ENCODE results near the gene CTSW.

Gene CTSW

GRCh38 chr11:65907878-65908277 lies 28.2 kb downstream of the CTSW start:
- no peak for DNase-seq (ENCODE audit: low read depth)
- no peak for TF ChIP-seq CTCF (conservative IDR thresholded peaks at IDR 0.05; ENCODE audit: control insufficient read depth, insufficient read depth, low read depth, low read length)
- H3K4me3 ChIP-seq (ENCODE audit: control insufficient read depth, low read depth, low read length) = no peak overlapping the region

GRCh38 chr11:65911682-65912568 lies 32.3 kb downstream of the CTSW start:
- H3K4me3 ChIP-seq (ENCODE audit: control insufficient read depth, low read depth, low read length) = no peak overlapping the region
- peak; percentile 38 for TF ChIP-seq CTCF (conservative IDR thresholded peaks at IDR 0.05; ENCODE audit: control insufficient read depth, insufficient read depth, low read depth, low read length)
- DNase-seq (ENCODE audit: low read depth) = peak; percentile 91

GRCh38 chr11:65912845-65913244 lies 33.2 kb downstream of the CTSW start:
- no peak overlapping the region for H3K4me3 ChIP-seq (ENCODE audit: control insufficient read depth, low read depth, low read length)
- no peak for TF ChIP-seq CTCF (conservative IDR thresholded peaks at IDR 0.05; ENCODE audit: control insufficient read depth, insufficient read depth, low read depth, low read length)

GRCh38 chr11:65915101-65915820 lies 35.6 kb downstream of the CTSW start:
- peak overlapping the region; percentile 17 for H3K4me3 ChIP-seq (ENCODE audit: control insufficient read depth, low read depth, low read length)

More at GRCh38 chr11:65912845-65913244, 33.2 kb downstream of the CTSW start:
- DNase-seq (ENCODE audit: low read depth) = peak; percentile 83

GRCh38 chr11:65915821-65916251 lies 36.2 kb downstream of the CTSW start:
- H3K4me3 ChIP-seq (ENCODE audit: control insufficient read depth, low read depth, low read length) = peak overlapping the region; percentile 85
- DNase-seq (ENCODE audit: low read depth) = peak; percentile 98
- TF ChIP-seq CTCF (conservative IDR thresholded peaks at IDR 0.05; ENCODE audit: control insufficient read depth, insufficient read depth, low read depth, low read length) = no peak

More at GRCh38 chr11:65915101-65915820, 35.6 kb downstream of the CTSW start:
- no peak for TF ChIP-seq CTCF (conservative IDR thresholded peaks at IDR 0.05; ENCODE audit: control insufficient read depth, insufficient read depth, low read depth, low read length)
- no peak for DNase-seq (ENCODE audit: low read depth)

GRCh38 chr11:65916391-65916790 lies 36.8 kb downstream of the CTSW start:
- no peak for DNase-seq (ENCODE audit: low read depth)
- peak overlapping the region; percentile 85 for H3K4me3 ChIP-seq (ENCODE audit: control insufficient read depth, low read depth, low read length)
- no peak for TF ChIP-seq CTCF (conservative IDR thresholded peaks at IDR 0.05; ENCODE audit: control insufficient read depth, insufficient read depth, low read depth, low read length)
